GM23338 (cell line): ENCODE results near the gene PLD1. TPM values are rescaled to one million over a fixed set of nuclear protein-coding genes. Genes with fewer than 3 reads are reported as not detected.

Source experiments
- ATAC-seq: fragments of 200-7000 bp; cut with Tn5 transposase; 3 replicates; pipeline ENCODE4 v1.9.1; 2020
- DNase-seq: peaks from one replicate; pipeline ENCODE4 v3.0.0-alpha.2; 2015; ENCODE audit warnings: low spot score
- H2AFZ ChIP-seq: fragments of 200-600 bp; sonication (generic); 2 replicates; pipeline ENCODE4 v1.8.0; 2016; ENCODE audit warnings: antibody characterized with exemption, mild to moderate bottlenecking, moderate library complexity
- H3F3A ChIP-seq: fragments of 200-600 bp; sonication (generic); replicated peaks from 2 replicates; pipeline ENCODE4 v1.8.0; 2017; ENCODE audit warnings: antibody characterized with exemption, mixed run types, low read depth
- H3K27ac ChIP-seq: fragments of 200-600 bp; sonication (generic); 2 replicates; pipeline ENCODE4 v1.6.1; 2016; ENCODE audit warnings: low read depth
- H3K27me3 ChIP-seq: fragments of 200-600 bp; sonication (generic); 2 replicates; pipeline ENCODE4 v1.8.0; 2016; ENCODE audit warnings: mild to moderate bottlenecking, mixed run types, moderate library complexity; ENCODE audit not compliant: insufficient read depth
- H3K36me3 ChIP-seq: fragments of 200-600 bp; sonication (generic); 2 replicates; pipeline ENCODE4 v1.8.0; 2016; ENCODE audit warnings: mild to moderate bottlenecking; ENCODE audit not compliant: insufficient read depth
- H3K4me1 ChIP-seq: fragments of 200-600 bp; sonication (generic); 2 replicates; pipeline ENCODE4 v1.8.0; 2016; ENCODE audit warnings: mild to moderate bottlenecking, moderate library complexity; ENCODE audit not compliant: insufficient read depth
- H3K4me2 ChIP-seq: fragments of 200-600 bp; sonication (generic); 2 replicates; pipeline ENCODE4 v1.7.1; 2017; ENCODE audit warnings: mixed run types
- H3K4me3 ChIP-seq: fragments of 200-600 bp; sonication (generic); 2 replicates; pipeline ENCODE4 v1.6.1; 2016; ENCODE audit warnings: mixed run types
- H3K79me2 ChIP-seq: fragments of 200-600 bp; sonication (generic); replicated peaks from 2 replicates; pipeline ENCODE4 v1.8.0; 2017; ENCODE audit warnings: mild to moderate bottlenecking; ENCODE audit not compliant: insufficient read depth
- H3K9me2 ChIP-seq: fragments of 200-600 bp; sonication (generic); 2 replicates; pipeline ENCODE4 v1.8.0; 2017; ENCODE audit not compliant: insufficient read depth
- H4K20me1 ChIP-seq: fragments of 200-600 bp; sonication (generic); replicated peaks from 2 replicates; pipeline ENCODE4 v1.8.0; 2017; ENCODE audit warnings: mild to moderate bottlenecking; ENCODE audit not compliant: insufficient read depth
- H3K27ac Mint-ChIP-seq: 2 replicates; pipeline ENCODE4 v1.8.0; 2020; ENCODE audit warnings: inconsistent platforms, mild to moderate bottlenecking, moderate library complexity, mixed read lengths
- H3K27me3 Mint-ChIP-seq: 3 replicates; pipeline ENCODE4 v1.8.0; 2022; ENCODE audit warnings: low read depth, mild to moderate bottlenecking, moderate library complexity, mixed read lengths, inconsistent platforms; ENCODE audit not compliant: insufficient read depth, poor library complexity
- H3K36me3 Mint-ChIP-seq: 3 replicates; pipeline ENCODE4 v1.8.0; 2021; ENCODE audit warnings: low read depth, mild to moderate bottlenecking, inconsistent platforms, moderate library complexity, mixed read lengths
- H3K4me1 Mint-ChIP-seq: 3 replicates; pipeline ENCODE4 v1.8.0; 2020; ENCODE audit warnings: mild to moderate bottlenecking, inconsistent platforms, mixed read lengths
- H3K4me3 Mint-ChIP-seq: 3 replicates; pipeline ENCODE4 v1.8.0; 2021; ENCODE audit warnings: moderate library complexity, mild to moderate bottlenecking, inconsistent platforms, mixed read lengths
- H3K9me3 Mint-ChIP-seq: 3 replicates; pipeline ENCODE4 v1.8.0; 2020; ENCODE audit warnings: moderate library complexity, mild to moderate bottlenecking, inconsistent platforms, mixed read lengths
- EZH2 ChIP-seq: fragments of 200-600 bp; sonication (generic); IDR thresholded peaks from one replicate; pipeline ENCODE4 v1.8.0; 2017; ENCODE audit warnings: antibody characterized with exemption, mild to moderate bottlenecking, low read depth; ENCODE audit not compliant: unreplicated experiment
- EZH2phosphoT487 ChIP-seq: fragments of 200-600 bp; sonication (generic); IDR thresholded peaks from one replicate; pipeline ENCODE4 v1.8.1; 2018; ENCODE audit warnings: antibody characterized with exemption; ENCODE audit not compliant: unreplicated experiment
- JUNB ChIP-seq: IDR thresholded peaks from one replicate; pipeline ENCODE4 v1.6.1; 2016; ENCODE audit warnings: antibody characterized with exemption; ENCODE audit not compliant: unreplicated experiment
- NANOG ChIP-seq: IDR thresholded peaks from 2 replicates; pipeline ENCODE4 v1.6.1; 2016; ENCODE audit warnings: antibody characterized with exemption, borderline replicate concordance
- POLR2AphosphoS5 ChIP-seq: IDR thresholded peaks from 2 replicates; pipeline ENCODE4 v1.6.1; 2016; ENCODE audit warnings: antibody characterized with exemption, low read depth
- REST ChIP-seq: IDR thresholded peaks from one replicate; pipeline ENCODE4 v1.6.1; 2018; ENCODE audit warnings: antibody characterized with exemption; ENCODE audit not compliant: unreplicated experiment
- STAT1 ChIP-seq: IDR thresholded peaks from one replicate; pipeline ENCODE4 v1.6.1; 2016; ENCODE audit warnings: antibody characterized with exemption; ENCODE audit not compliant: unreplicated experiment
- ZNF114 ChIP-seq: fragments of 250-450 bp; sonication (Bioruptor Pico); IDR thresholded peaks from 2 replicates; pipeline ENCODE4 v1.5.0; 2020; ENCODE audit warnings: mild to moderate bottlenecking, moderate library complexity
- ZNF331 ChIP-seq: fragments of 250-450 bp; sonication (Bioruptor Pico); IDR thresholded peaks from 2 replicates; pipeline ENCODE4 v1.5.0; 2020; ENCODE audit warnings: low read depth, mild to moderate bottlenecking, moderate library complexity
- polyA plus RNA-seq: library from polyadenylated mRNA; unstranded; fragments of >200 nt; fragmentation: Nextera tagmentation; extraction: Ambion mirVana; gene quantifications from 2 replicates; pipeline ENCODE4 v1.2.1, GENCODE V29; 2016
- total RNA-seq: library from RNA; depleted of rRNA; stranded (reverse); fragments of >200 nt; shearing (Covaris generic); gene quantifications from 2 replicates; pipeline ENCODE4 v1.2.3, GENCODE V29; 2014
- TF ChIP-seq, protein P1 (sequence below), 2 experiments: fragments of 200-600 bp in 1 of 2; sonication (generic) in 1 of 2; conservative IDR thresholded peaks; 2 replicates each; pipeline versions ENCODE4 v1.5.1 to v1.6.1; 2016 to 2017; ENCODE audit warnings: antibody characterized with exemption in 2 of 2, low read depth in 2 of 2, mild to moderate bottlenecking in 2 of 2, moderate library complexity in 1 of 2

The PLD1 gene
- total and polyA plus RNA-seq, 2 experiments from 2014 or later, result 1.4 to 2.2 TPM

GRCh38 chr3:171768986-171769385, 41.3 kb downstream of the PLD1 start:
- Mint-ChIP-seq H3K4me1 (peaks cover 8% of the 10 kb centered on the region; the same call in 2 of the 3 replicates), H3K4me3 (no peak overlapping the region), H3K36me3 (no peaks in the 10 kb centered on the region), H3K9me3 (no peaks in the 10 kb centered on the region), H3K27ac (no peak overlapping the region), H3K27me3 (peaks cover 1% of the 10 kb centered on the region)
- H3K79me2 ChIP-seq, result no peaks in the 10 kb centered on the region
- no peaks in the 10 kb centered on the region for H4K20me1 ChIP-seq
- no peaks in the 10 kb centered on the region for H3K27me3 ChIP-seq
- H3K9me2 ChIP-seq, result no peaks in the 10 kb centered on the region
- DNase-seq (no peak), ATAC-seq (no peak)
- no peaks in the 10 kb centered on the region for H3F3A ChIP-seq
- no peaks in the 10 kb centered on the region for H3K4me1 ChIP-seq
- H3K4me3 ChIP-seq, result no peak overlapping the region
- TF ChIP-seq ZNF331 (CRISPR knock-in tag), result no peak
- TF ChIP-seq REST, result no peak
- no peak for TF ChIP-seq POLR2AphosphoS5
- TF ChIP-seq NANOG, result no peak
- TF ChIP-seq ZNF114 (CRISPR knock-in tag), result no peak
- TF ChIP-seq EZH2phosphoT487, result no peak
- TF ChIP-seq, protein P1, sequence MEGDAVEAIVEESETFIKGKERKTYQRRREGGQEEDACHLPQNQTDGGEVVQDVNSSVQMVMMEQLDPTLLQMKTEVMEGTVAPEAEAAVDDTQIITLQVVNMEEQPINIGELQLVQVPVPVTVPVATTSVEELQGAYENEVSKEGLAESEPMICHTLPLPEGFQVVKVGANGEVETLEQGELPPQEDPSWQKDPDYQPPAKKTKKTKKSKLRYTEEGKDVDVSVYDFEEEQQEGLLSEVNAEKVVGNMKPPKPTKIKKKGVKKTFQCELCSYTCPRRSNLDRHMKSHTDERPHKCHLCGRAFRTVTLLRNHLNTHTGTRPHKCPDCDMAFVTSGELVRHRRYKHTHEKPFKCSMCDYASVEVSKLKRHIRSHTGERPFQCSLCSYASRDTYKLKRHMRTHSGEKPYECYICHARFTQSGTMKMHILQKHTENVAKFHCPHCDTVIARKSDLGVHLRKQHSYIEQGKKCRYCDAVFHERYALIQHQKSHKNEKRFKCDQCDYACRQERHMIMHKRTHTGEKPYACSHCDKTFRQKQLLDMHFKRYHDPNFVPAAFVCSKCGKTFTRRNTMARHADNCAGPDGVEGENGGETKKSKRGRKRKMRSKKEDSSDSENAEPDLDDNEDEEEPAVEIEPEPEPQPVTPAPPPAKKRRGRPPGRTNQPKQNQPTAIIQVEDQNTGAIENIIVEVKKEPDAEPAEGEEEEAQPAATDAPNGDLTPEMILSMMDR (conservative IDR thresholded peaks at IDR 0.05; ENCODE audit: low read depth in 2 of 2), result no peak
- no peak for TF ChIP-seq EZH2
- TF ChIP-seq JUNB, result no peak
- no peak overlapping the region for H3K4me2 ChIP-seq
- H3K27ac ChIP-seq, result no peak overlapping the region
- H3K36me3 ChIP-seq, result no peaks in the 10 kb centered on the region
- no peak overlapping the region for H2AFZ ChIP-seq

GRCh38 chr3:171768281-171768900, 41.9 kb downstream of the PLD1 start:
- no peak overlapping the region for H2AFZ ChIP-seq
- H3K79me2 ChIP-seq, result no peaks in the 10 kb centered on the region
- H3K27me3 ChIP-seq, result no peaks in the 10 kb centered on the region
- no peaks in the 10 kb centered on the region for H3K9me3 Mint-ChIP-seq
- H3F3A ChIP-seq, result no peaks in the 10 kb centered on the region
- H3K4me2 ChIP-seq, result no peak overlapping the region
- no peaks in the 10 kb centered on the region for H3K9me2 ChIP-seq
- ATAC-seq (no peak), DNase-seq (no peak)
- no peak overlapping the region for H3K4me3 Mint-ChIP-seq
- no peak overlapping the region for H3K4me3 ChIP-seq
- H4K20me1 ChIP-seq, result no peaks in the 10 kb centered on the region
- H3K4me1 ChIP-seq, result no peaks in the 10 kb centered on the region
- H3K27me3 Mint-ChIP-seq, result peaks cover 1% of the 10 kb centered on the region
- no peaks in the 10 kb centered on the region for H3K36me3 Mint-ChIP-seq
- H3K4me1 Mint-ChIP-seq, result peaks cover 8% of the 10 kb centered on the region; the same call in 2 of the 3 replicates
- no peak overlapping the region for H3K27ac ChIP-seq
- H3K36me3 ChIP-seq, result no peaks in the 10 kb centered on the region
- H3K27ac Mint-ChIP-seq, result no peak overlapping the region
- TF ChIP-seq STAT1 (no peak), ZNF114 (CRISPR knock-in tag) (no peak), JUNB (no peak), ZNF331 (CRISPR knock-in tag) (no peak), EZH2phosphoT487 (no peak), POLR2AphosphoS5 (no peak)
- TF ChIP-seq, protein P1 (conservative IDR thresholded peaks at IDR 0.05; ENCODE audit: low read depth in 2 of 2), result no peak
